Testis (tissue), 2 donors: ENCODE data around the gene MYO1B.

ENCODE experiments used
- CTCF ChIP-seq, 3 experiments: fragments of 450-650 bp in 2 of 3; fragments of 200-600 bp in 1 of 3; sonication (generic) in 1 of 3; IDR thresholded peaks; one replicate each; pipeline ENCODE4 v1.5.1; 2016 to 2019; ENCODE audit warnings: antibody characterized with exemption in 3 of 3, mild to moderate bottlenecking in 2 of 3, moderate library complexity in 1 of 3
- POLR2A ChIP-seq: fragments of 450-650 bp; IDR thresholded peaks from one replicate; pipeline ENCODE4 v1.6.1; 2017; ENCODE audit warnings: antibody characterized with exemption, mild to moderate bottlenecking, moderate library complexity

- no peak for TF ChIP-seq CTCF (IDR thresholded peaks at IDR 0.05)
- no peak for TF ChIP-seq POLR2A
Observed at GRCh38 chr2:191352536-191352935, 107.3 kb downstream of the MYO1B start.
